NCI-H69 (cell line): ENCODE data around the gene GRIK5.

ENCODE experiments used
- DNase-seq: peaks from one replicate; lab custom pipeline; 2025; lab: John Stamatoyannopoulos, UW

GRIK5 gene

GRCh38 chr19:41951686-41952172 is 118.3 kb downstream of the GRIK5 start:
- peak; percentile 81 for DNase-seq
